K562 (cell line): Measurements from ENCODE around the gene KNSTRN. TPM values are rescaled to one million over a fixed set of nuclear protein-coding genes. Genes with fewer than 3 reads are reported as not detected.

ENCODE experiments used
- CREM ChIP-seq: IDR thresholded peaks from 2 replicates; pipeline ENCODE4 v1.6.1; 2014; ENCODE audit warnings: antibody characterized with exemption, low read depth
- ELF1 ChIP-seq: fragments of 200-800 bp; sonication (Bioruptor generic); IDR thresholded peaks from 2 replicates; pipeline ENCODE4 v1.6.1; 2016; ENCODE audit warnings: missing genetic modification characterization, missing compliant biosample characterization
- ETV5 ChIP-seq: sonication (generic); formaldehyde crosslinking; IDR thresholded peaks from 2 replicates; pipeline ENCODE4 v1.4.0; 2020; ENCODE audit warnings: low read depth, mild to moderate bottlenecking, missing genetic modification reagents
- FOXK2 ChIP-seq, 2 experiments: fragments of 450-650 bp; IDR thresholded peaks in 1 of 2; conservative IDR thresholded peaks in 1 of 2; 2 replicates each; pipeline ENCODE4 v1.6.1; 2016; ENCODE audit warnings: low read depth in 2 of 2, mild to moderate bottlenecking in 1 of 2
- GTF2F1 ChIP-seq: IDR thresholded peaks from 2 replicates; pipeline ENCODE4 v1.6.1; 2011; ENCODE audit warnings: low read depth, low read length, improper control_type of control experiment
- MAZ ChIP-seq, 2 experiments: fragments of 450-650 bp in 1 of 2; sonication (generic) in 1 of 2; formaldehyde crosslinking; IDR thresholded peaks in 1 of 2; conservative IDR thresholded peaks in 1 of 2; 2 replicates each; pipeline versions ENCODE4 v1.4.0 to v1.5.0; 2020; ENCODE audit warnings: mild to moderate bottlenecking in 1 of 2, missing genetic modification reagents in 1 of 2
- NFRKB ChIP-seq: fragments of 450-650 bp; IDR thresholded peaks from 2 replicates; pipeline ENCODE4 v1.6.1; 2016; ENCODE audit warnings: low read depth
- NR2C1 ChIP-seq, 2 experiments: fragments of 450-650 bp; IDR thresholded peaks; 2 replicates each; pipeline ENCODE4 v1.6.1; 2017; ENCODE audit warnings: mild to moderate bottlenecking in 2 of 2, antibody characterized with exemption in 1 of 2, inconsistent platforms in 1 of 2, missing compliant biosample characterization in 1 of 2, missing genetic modification characterization in 1 of 2
- OTX1 ChIP-seq: fragments of 450-650 bp; formaldehyde crosslinking; IDR thresholded peaks from 2 replicates; pipeline ENCODE4 v1.4.0; 2022; ENCODE audit warnings: mild to moderate bottlenecking
- RBM34 ChIP-seq: fragments of 200-400 bp; formaldehyde crosslinking; IDR thresholded peaks from 2 replicates; pipeline ENCODE4 v1.6.1; 2018; ENCODE audit warnings: low read length, borderline replicate concordance; ENCODE audit not compliant: insufficient read depth
- SIRT6 ChIP-seq: IDR thresholded peaks from one replicate; pipeline ENCODE4 v1.6.1; 2012; ENCODE audit warnings: low read depth, mild to moderate bottlenecking, control low read depth, inconsistent platforms, low read length, moderate library complexity
- TAF1 ChIP-seq: IDR thresholded peaks from 2 replicates; pipeline ENCODE4 v1.6.1; 2011; ENCODE audit warnings: mild to moderate bottlenecking, low read length, moderate library complexity; ENCODE audit not compliant: insufficient read depth, control insufficient read depth, severe bottlenecking; ENCODE audit errors: extremely low read depth
- TOE1 ChIP-seq, 2 experiments: fragments of 450-650 bp in 1 of 2; sonication (generic) in 1 of 2; formaldehyde crosslinking in 1 of 2; IDR thresholded peaks; 2 replicates each; pipeline versions ENCODE4 v1.7.1 to v1.8.0; 2016 to 2022; ENCODE audit warnings: borderline replicate concordance in 2 of 2, mild to moderate bottlenecking in 2 of 2, antibody characterized with exemption in 1 of 2, inconsistent platforms in 1 of 2, low read depth in 1 of 2, missing genetic modification reagents in 1 of 2, moderate library complexity in 1 of 2
- ZBTB1 ChIP-seq: sonication (generic); formaldehyde crosslinking; IDR thresholded peaks from 2 replicates; pipeline ENCODE4 v1.8.1; 2023; ENCODE audit warnings: missing genetic modification reagents, low read depth, mild to moderate bottlenecking, borderline replicate concordance
- ZNF217 ChIP-seq: sonication (generic); formaldehyde crosslinking; IDR thresholded peaks from 2 replicates; pipeline ENCODE4 v1.8.0; 2022; ENCODE audit warnings: mild to moderate bottlenecking, missing genetic modification reagents
- ZNF444 ChIP-seq: fragments of 250-450 bp; sonication (Bioruptor Pico); IDR thresholded peaks from 2 replicates; pipeline ENCODE4 v1.4.0; 2020; ENCODE audit warnings: mild to moderate bottlenecking, moderate library complexity
- ZNF583 ChIP-seq: fragments of 250-450 bp; sonication (Bioruptor Pico); IDR thresholded peaks from 2 replicates; pipeline ENCODE4 v1.4.0; 2020
- polyA plus RNA-seq, 8 experiments: library from polyadenylated mRNA; depleted of rRNA in 4 of 8; stranded (reverse) in 5 of 8; unstranded in 3 of 8; fragments of >200 nt; fragmentation: Nextera tagmentation in 2 of 8; fragmentation: Illumina TruSeq in 1 of 8; extraction: Ambion mirVana in 2 of 8; extraction: Trizol in 1 of 8; gene quantifications; 2 replicates each; pipeline versions ENCODE4 v1.2.1 to v1.2.3, GENCODE V29; 2011 to 2014; ENCODE audit warnings: inconsistent platforms in 1 of 8, missing spikeins in 1 of 8
- total RNA-seq, 7 experiments: library from RNA; depleted of rRNA in 6 of 7; stranded (reverse); fragments of >200 nt in 6 of 7; fragmentation: Illumina TruSeq in 2 of 7; extraction: Trizol in 2 of 7; gene quantifications; 2 replicates each; pipeline versions ENCODE4 v1.2.1 to v1.2.3, GENCODE V29; 2011 to 2021; ENCODE audit warnings: low replicate concordance in 1 of 7
- TF ChIP-seq, protein P1 (sequence below): fragments of 250-450 bp; sonication (Bioruptor Pico); IDR thresholded peaks from 2 replicates; pipeline ENCODE4 v1.8.0; 2021; ENCODE audit warnings: mild to moderate bottlenecking, moderate library complexity
- TF ChIP-seq, protein P2 (sequence below): sonication (generic); formaldehyde crosslinking; IDR thresholded peaks from 2 replicates; pipeline ENCODE4 v1.8.1; 2022; ENCODE audit warnings: missing genetic modification reagents
- TF ChIP-seq, protein P3 (sequence below): fragments of 450-650 bp; formaldehyde crosslinking; IDR thresholded peaks from 2 replicates; pipeline ENCODE4 v1.4.0; 2020; ENCODE audit warnings: mild to moderate bottlenecking, mixed read lengths
- TF ChIP-seq, protein P4 (sequence below): fragments of 450-650 bp; formaldehyde crosslinking; IDR thresholded peaks from 2 replicates; pipeline ENCODE4 v1.4.0; 2020; ENCODE audit warnings: mild to moderate bottlenecking, moderate library complexity

KNSTRN gene
- total and polyA plus RNA-seq, 9 of the 15 experiments (the other 6 are each of a cell fraction or from before 2014, with no cell fraction given): 48.7 to 88.2 (median 66.3) TPM

DNA sequence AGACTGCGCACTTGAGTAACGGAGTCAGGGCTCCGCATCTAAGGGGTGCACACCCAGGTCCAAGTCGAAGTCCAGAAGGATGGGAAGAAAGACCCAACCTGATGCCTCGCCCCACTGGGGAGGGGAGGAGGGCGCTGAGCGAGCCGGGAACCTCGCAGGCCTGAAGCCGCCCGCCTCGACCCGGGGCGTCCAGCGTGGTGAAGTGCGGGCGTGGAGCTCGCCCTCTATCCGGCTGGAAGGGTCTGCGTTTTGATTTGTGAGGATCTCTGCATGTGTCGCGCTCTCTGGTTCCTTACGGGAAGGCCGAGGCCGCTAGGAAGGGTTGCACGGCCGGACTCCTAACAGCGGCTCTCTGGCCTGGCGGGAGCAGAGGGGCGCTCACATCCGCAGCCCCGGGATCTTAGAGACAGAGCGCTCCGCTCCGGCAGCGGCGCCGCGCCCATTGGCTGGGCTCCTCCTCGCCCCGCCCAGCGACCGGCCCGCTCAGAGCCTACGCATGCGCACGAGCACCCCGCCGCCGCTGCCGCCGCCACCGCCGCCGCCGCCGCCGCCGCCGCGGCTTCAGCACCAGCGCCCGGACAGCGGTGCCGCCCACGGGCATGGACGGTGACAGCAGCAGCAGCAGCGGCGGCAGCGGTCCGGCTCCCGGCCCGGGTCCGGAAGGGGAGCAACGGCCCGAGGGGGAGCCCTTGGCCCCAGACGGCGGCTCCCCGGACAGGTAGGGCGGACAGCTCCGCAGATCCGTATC lies 24.6 kb upstream of the KNSTRN start, which contains the start of gene DISP2 (continued):
- no peak for TF ChIP-seq NR2C1 (IDR thresholded peaks at IDR 0.05)
- TF ChIP-seq NR2C1 (tag; IDR thresholded peaks at IDR 0.05): no peak
- TF ChIP-seq GTF2F1: no peak
- TF ChIP-seq ELF1: no peak
- no peak for TF ChIP-seq ZNF583 (CRISPR knock-in tag)
- no peak for TF ChIP-seq TAF1
- TF ChIP-seq TOE1 (IDR thresholded peaks at IDR 0.05; ENCODE audit: borderline replicate concordance): no peak
- TF ChIP-seq TOE1 (CRISPR knock-in tag; IDR thresholded peaks at IDR 0.05; ENCODE audit: borderline replicate concordance, low read depth): no peak
- peak in 1 of 2 experiments; percentile 66; a peak in 3 of 4 replicates for TF ChIP-seq MAZ (CRISPR knock-in tag; conservative IDR thresholded peaks at IDR 0.05 in 1 of 2, IDR thresholded peaks at IDR 0.05 in 1 of 2)
- no peak for TF ChIP-seq CREM
- TF ChIP-seq ZNF444: no peak
- TF ChIP-seq FOXK2 (conservative IDR thresholded peaks at IDR 0.05 in 1 of 2, IDR thresholded peaks at IDR 0.05 in 1 of 2; ENCODE audit: low read depth in 2 of 2): no peak
- TF ChIP-seq, protein P1, sequence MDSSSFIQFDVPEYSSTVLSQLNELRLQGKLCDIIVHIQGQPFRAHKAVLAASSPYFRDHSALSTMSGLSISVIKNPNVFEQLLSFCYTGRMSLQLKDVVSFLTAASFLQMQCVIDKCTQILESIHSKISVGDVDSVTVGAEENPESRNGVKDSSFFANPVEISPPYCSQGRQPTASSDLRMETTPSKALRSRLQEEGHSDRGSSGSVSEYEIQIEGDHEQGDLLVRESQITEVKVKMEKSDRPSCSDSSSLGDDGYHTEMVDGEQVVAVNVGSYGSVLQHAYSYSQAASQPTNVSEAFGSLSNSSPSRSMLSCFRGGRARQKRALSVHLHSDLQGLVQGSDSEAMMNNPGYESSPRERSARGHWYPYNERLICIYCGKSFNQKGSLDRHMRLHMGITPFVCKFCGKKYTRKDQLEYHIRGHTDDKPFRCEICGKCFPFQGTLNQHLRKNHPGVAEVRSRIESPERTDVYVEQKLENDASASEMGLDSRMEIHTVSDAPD: no peak
- TF ChIP-seq ZNF217 (CRISPR knock-in tag): no peak
- TF ChIP-seq, protein P2, sequence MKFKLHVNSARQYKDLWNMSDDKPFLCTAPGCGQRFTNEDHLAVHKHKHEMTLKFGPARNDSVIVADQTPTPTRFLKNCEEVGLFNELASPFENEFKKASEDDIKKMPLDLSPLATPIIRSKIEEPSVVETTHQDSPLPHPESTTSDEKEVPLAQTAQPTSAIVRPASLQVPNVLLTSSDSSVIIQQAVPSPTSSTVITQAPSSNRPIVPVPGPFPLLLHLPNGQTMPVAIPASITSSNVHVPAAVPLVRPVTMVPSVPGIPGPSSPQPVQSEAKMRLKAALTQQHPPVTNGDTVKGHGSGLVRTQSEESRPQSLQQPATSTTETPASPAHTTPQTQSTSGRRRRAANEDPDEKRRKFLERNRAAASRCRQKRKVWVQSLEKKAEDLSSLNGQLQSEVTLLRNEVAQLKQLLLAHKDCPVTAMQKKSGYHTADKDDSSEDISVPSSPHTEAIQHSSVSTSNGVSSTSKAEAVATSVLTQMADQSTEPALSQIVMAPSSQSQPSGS (CRISPR knock-in tag): no peak
- no peak for TF ChIP-seq OTX1 (CRISPR knock-in tag)
- no peak for TF ChIP-seq NFRKB
- TF ChIP-seq ZBTB1 (CRISPR knock-in tag): peak; percentile 90
- TF ChIP-seq, protein P3, sequence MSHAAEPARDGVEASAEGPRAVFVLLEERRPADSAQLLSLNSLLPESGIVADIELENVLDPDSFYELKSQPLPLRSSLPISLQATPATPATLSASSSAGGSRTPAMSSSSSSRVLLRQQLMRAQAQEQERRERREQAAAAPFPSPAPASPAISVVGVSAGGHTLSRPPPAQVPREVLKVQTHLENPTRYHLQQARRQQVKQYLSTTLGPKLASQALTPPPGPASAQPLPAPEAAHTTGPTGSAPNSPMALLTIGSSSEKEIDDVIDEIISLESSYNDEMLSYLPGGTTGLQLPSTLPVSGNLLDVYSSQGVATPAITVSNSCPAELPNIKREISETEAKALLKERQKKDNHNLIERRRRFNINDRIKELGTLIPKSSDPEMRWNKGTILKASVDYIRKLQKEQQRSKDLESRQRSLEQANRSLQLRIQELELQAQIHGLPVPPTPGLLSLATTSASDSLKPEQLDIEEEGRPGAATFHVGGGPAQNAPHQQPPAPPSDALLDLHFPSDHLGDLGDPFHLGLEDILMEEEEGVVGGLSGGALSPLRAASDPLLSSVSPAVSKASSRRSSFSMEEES (CRISPR knock-in tag): no peak
- TF ChIP-seq, protein P4, sequence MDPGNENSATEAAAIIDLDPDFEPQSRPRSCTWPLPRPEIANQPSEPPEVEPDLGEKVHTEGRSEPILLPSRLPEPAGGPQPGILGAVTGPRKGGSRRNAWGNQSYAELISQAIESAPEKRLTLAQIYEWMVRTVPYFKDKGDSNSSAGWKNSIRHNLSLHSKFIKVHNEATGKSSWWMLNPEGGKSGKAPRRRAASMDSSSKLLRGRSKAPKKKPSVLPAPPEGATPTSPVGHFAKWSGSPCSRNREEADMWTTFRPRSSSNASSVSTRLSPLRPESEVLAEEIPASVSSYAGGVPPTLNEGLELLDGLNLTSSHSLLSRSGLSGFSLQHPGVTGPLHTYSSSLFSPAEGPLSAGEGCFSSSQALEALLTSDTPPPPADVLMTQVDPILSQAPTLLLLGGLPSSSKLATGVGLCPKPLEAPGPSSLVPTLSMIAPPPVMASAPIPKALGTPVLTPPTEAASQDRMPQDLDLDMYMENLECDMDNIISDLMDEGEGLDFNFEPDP: no peak
- TF ChIP-seq ETV5 (CRISPR knock-in tag): no peak
- TF ChIP-seq SIRT6: no peak
- no peak for TF ChIP-seq RBM34
